Femur (tissue), 1 donor: ENCODE results near the gene TMEM131L.
"Not testable (repeated sequence)": the region's sequence is repeated elsewhere in the genome, so short reads cannot be mapped to it uniquely, and the experiment has no call there.

ENCODE experiments used
- DNase-seq: peaks from one replicate; pipeline ENCODE4 v3.0.0-alpha.2; 2017

Gene TMEM131L

GRCh38 chr4:153666505-153666904, 200.3 kb downstream of the TMEM131L start:
- DNase-seq, result not testable (repeated sequence)

GRCh38 chr4:153668647-153669046, 202.5 kb downstream of the TMEM131L start:
- DNase-seq, result no peak

GRCh38 chr4:153669838-153670237, 203.7 kb downstream of the TMEM131L start:
- no peak for DNase-seq

GRCh38 chr4:153676486-153676885, 210.3 kb downstream of the TMEM131L start:
- DNase-seq, result no peak

GRCh38 chr4:153676984-153677383, 210.8 kb downstream of the TMEM131L start:
- DNase-seq, result no peak

- DNase-seq, result no peak
Observed at GRCh38 chr4:153679486-153679885, 213.3 kb downstream of the TMEM131L start.

DNA sequence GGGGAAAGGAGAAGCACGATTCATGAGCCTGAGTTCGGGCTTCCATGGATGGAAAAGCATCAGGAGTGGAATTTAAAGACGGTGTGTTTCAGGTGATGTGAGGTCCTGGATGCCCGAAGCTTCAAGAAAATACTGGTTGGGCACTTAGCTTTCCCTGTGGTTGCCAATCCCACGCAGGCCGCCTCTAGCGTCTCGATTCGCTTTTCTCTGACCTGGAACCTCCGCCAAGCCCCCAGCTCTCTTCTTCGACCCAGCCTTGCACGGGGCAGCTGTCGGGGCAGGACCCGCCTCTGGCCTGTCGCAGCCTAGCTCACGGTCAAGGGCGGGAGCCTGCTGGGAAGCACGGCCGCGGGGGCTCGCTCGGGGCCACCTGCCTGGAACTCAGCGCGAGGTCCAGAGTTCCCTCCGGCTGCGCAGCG, 217.6 kb downstream of the TMEM131L start:
- DNase-seq, result no peak

GRCh38 chr4:153684182-153684970, 218.2 kb downstream of the TMEM131L start, which contains the start of gene TLR2:
TLR2 (plus strand) TSS chr4:153684280; CDS start chr4:153702908, 18,628 bp downstream.
- DNase-seq, result peak; percentile 81

DNA sequence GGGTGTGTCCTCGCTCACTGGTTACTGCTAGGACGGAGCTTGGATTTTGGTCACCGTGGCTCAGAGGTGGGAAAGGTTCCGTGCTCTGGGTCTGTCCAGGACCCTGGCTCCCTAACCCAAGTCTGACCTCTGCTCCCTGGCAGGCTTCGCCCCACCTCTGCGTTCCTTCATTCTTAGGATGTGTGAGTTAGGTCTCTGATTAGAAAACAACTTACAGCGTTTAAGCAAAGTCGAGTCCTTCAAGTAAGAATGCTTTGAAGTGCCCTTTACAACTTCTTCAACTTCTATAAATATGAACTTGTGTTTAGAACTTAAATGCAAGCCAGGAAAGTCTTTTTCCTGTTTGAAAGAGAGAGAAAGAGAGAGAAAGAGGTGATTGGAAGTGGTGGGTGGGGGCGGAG, 218.8 kb downstream of the TMEM131L start:
- no peak for DNase-seq
